Measurements from ENCODE around the gene RXRA.

RXRA gene

GRCh38 chr9:134477927-134478326, 151.7 kb downstream of the RXRA start:
- no peak for TF ChIP-seq CTCF (IDR thresholded peaks at IDR 0.05; ENCODE audit: low read depth, low read length, missing control alignments)
- no peak overlapping the region for H3K4me3 ChIP-seq (ENCODE audit: low read depth, low read length)
- in situ Hi-C loops (cut with HindIII; ENCODE audit: low sequenced_read_pairs) = loop anchor here (5.0 kb wide), 1 partner anchor 104 kb away; no protein-coding TSS in a partner anchor
- DNase-seq (ENCODE audit: low read depth) = no peak

- in situ Hi-C loops (cut with HindIII; ENCODE audit: low sequenced_read_pairs) = no loop called here
- no peak for DNase-seq (ENCODE audit: low read depth)
- no peak for TF ChIP-seq CTCF (IDR thresholded peaks at IDR 0.05; ENCODE audit: low read depth, low read length, missing control alignments)
- no peak overlapping the region for H3K4me3 ChIP-seq (ENCODE audit: low read depth, low read length)
Measured at GRCh38 chr9:134481762-134482161, 155.5 kb downstream of the RXRA start.

- no peak for DNase-seq (ENCODE audit: low read depth)
- H3K4me3 ChIP-seq (ENCODE audit: low read depth, low read length) = no peak overlapping the region
- in situ Hi-C loops (cut with HindIII; ENCODE audit: low sequenced_read_pairs) = no loop called here
- no peak for TF ChIP-seq CTCF (IDR thresholded peaks at IDR 0.05; ENCODE audit: low read depth, low read length, missing control alignments)
Measured at GRCh38 chr9:134482226-134482625, 156.0 kb downstream of the RXRA start.

- no peak for TF ChIP-seq CTCF (IDR thresholded peaks at IDR 0.05; ENCODE audit: low read depth, low read length, missing control alignments)
- H3K4me3 ChIP-seq (ENCODE audit: low read depth, low read length) = no peak overlapping the region
- in situ Hi-C loops (cut with HindIII; ENCODE audit: low sequenced_read_pairs) = no loop called here
- DNase-seq (ENCODE audit: low read depth) = no peak
Measured at GRCh38 chr9:134483361-134484184, 157.3 kb downstream of the RXRA start.

GRCh38 chr9:134484479-134484878, 158.2 kb downstream of the RXRA start:
- no peak for DNase-seq (ENCODE audit: low read depth)
- TF ChIP-seq CTCF (IDR thresholded peaks at IDR 0.05; ENCODE audit: low read depth, low read length, missing control alignments) = no peak
- H3K4me3 ChIP-seq (ENCODE audit: low read depth, low read length) = no peak overlapping the region
- in situ Hi-C loops (cut with HindIII; ENCODE audit: low sequenced_read_pairs) = no loop called here

- in situ Hi-C loops (cut with HindIII; ENCODE audit: low sequenced_read_pairs) = no loop called here
- H3K4me3 ChIP-seq (ENCODE audit: low read depth, low read length) = no peak overlapping the region
- no peak for DNase-seq (ENCODE audit: low read depth)
- TF ChIP-seq CTCF (IDR thresholded peaks at IDR 0.05; ENCODE audit: low read depth, low read length, missing control alignments) = no peak
Measured at GRCh38 chr9:134485653-134486052, 159.4 kb downstream of the RXRA start.

All from astrocyte of the cerebellum (primary cell).